GM12878 (cell line): Measurements from ENCODE around the gene KRTAP10-8.
"Not testable (repeated sequence)": the region's sequence is repeated elsewhere in the genome, so short reads cannot be mapped to it uniquely, and the experiment has no call there.

ENCODE experiments used
- CTCF ChIP-seq, 3 experiments: IDR thresholded peaks in 2 of 3; conservative IDR thresholded peaks in 1 of 3; 2 replicates each; pipeline ENCODE4 v1.5.1; 2011; ENCODE audit warnings: low read depth in 3 of 3, low read length in 3 of 3, mild to moderate bottlenecking in 3 of 3, control low read depth in 2 of 3, moderate library complexity in 2 of 3, inconsistent platforms in 1 of 3, mixed read lengths in 1 of 3; ENCODE audit not compliant: control insufficient read depth in 2 of 3, insufficient read depth in 1 of 3; ENCODE audit errors: extremely low read depth in 1 of 3
- E4F1 ChIP-seq: fragments of 450-650 bp; IDR thresholded peaks from 2 replicates; pipeline ENCODE4 v1.6.1; 2018; ENCODE audit warnings: borderline replicate concordance, mild to moderate bottlenecking; ENCODE audit not compliant: partially characterized antibody
- FOXK2 ChIP-seq: fragments of 450-650 bp; IDR thresholded peaks from 2 replicates; pipeline ENCODE4 v1.6.1; 2017; ENCODE audit warnings: mild to moderate bottlenecking, moderate library complexity
- KAT2A ChIP-seq: conservative IDR thresholded peaks from 2 replicates; pipeline ENCODE4 v1.6.1; 2011; ENCODE audit warnings: low read depth, low read length; ENCODE audit not compliant: control insufficient read depth
- NFIC ChIP-seq: IDR thresholded peaks from 2 replicates; pipeline ENCODE4 v1.6.1; 2012; ENCODE audit warnings: low read depth, mild to moderate bottlenecking, inconsistent platforms, low read length, moderate library complexity
- RAD21 ChIP-seq: IDR thresholded peaks from 2 replicates; pipeline ENCODE4 v1.6.1; 2011; ENCODE audit warnings: mild to moderate bottlenecking, low read depth, low read length, moderate library complexity; ENCODE audit not compliant: insufficient read depth
- SPI1 ChIP-seq: IDR thresholded peaks from 2 replicates; pipeline ENCODE4 v1.6.1; 2011; ENCODE audit warnings: low read depth, mild to moderate bottlenecking, low read length, moderate library complexity, borderline replicate concordance; ENCODE audit not compliant: insufficient read depth

GRCh38 chr21:44638506-44639330, 26.8 kb downstream of the KRTAP10-8 start:
- not testable (repeated sequence) for TF ChIP-seq FOXK2; CTCF (IDR thresholded peaks at IDR 0.05 in 2 of 3, conservative IDR thresholded peaks at IDR 0.05 in 1 of 3; ENCODE audit: control insufficient read depth in 2 of 3, extremely low read depth in 1 of 3, insufficient read depth in 1 of 3, low read depth in 3 of 3, low read length in 3 of 3); NFIC; SPI1; RAD21; E4F1; KAT2A
